Testis (tissue), 2 donors: Measurements from ENCODE around the gene ZNF655.

Source experiments
- POLR2A ChIP-seq: fragments of 450-650 bp; IDR thresholded peaks from one replicate; pipeline ENCODE4 v1.6.1; 2017; ENCODE audit warnings: antibody characterized with exemption, mild to moderate bottlenecking, moderate library complexity
- TF ChIP-seq, protein P1 (sequence below), 3 experiments: fragments of 450-650 bp in 2 of 3; fragments of 200-600 bp in 1 of 3; sonication (generic) in 1 of 3; IDR thresholded peaks; one replicate each; pipeline ENCODE4 v1.5.1; 2016 to 2019; ENCODE audit warnings: antibody characterized with exemption in 3 of 3, mild to moderate bottlenecking in 2 of 3, moderate library complexity in 1 of 3

DNA sequence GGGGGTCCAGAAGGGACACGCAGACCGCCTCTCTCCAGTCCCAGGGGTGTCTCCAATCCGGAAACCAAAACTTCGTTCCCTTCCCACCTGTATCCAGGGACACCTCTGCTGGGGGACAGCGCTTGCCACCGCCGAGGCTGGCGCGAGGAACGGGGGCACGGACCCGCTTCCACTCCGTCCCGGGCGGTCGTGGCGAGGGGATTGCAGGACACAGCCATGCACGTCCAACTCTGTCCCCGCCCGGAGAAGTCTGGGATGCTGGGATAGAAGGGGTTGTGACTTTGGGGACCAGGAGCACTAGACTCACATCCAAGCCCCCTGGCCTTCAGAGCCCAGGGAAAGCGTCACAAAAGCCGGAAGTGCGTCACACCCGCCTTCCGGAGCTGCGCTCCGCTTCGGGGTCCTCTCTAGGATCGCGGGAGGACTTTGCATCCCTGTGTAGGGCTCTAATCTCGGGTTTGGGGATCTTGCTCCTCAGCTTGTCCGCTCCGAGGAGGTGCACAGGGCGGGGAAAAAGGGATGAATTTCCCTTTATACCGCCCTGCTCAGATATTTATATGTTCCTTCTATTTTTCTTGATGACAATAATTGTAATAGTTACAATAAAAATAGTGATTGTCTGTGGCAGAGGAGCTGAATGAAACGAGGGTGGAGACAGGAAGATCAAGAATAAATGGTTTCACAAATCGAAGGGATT lies 6.5 kb upstream of the ZNF655 start, which contains the start of gene FAM200A:
- TF ChIP-seq, protein P1, sequence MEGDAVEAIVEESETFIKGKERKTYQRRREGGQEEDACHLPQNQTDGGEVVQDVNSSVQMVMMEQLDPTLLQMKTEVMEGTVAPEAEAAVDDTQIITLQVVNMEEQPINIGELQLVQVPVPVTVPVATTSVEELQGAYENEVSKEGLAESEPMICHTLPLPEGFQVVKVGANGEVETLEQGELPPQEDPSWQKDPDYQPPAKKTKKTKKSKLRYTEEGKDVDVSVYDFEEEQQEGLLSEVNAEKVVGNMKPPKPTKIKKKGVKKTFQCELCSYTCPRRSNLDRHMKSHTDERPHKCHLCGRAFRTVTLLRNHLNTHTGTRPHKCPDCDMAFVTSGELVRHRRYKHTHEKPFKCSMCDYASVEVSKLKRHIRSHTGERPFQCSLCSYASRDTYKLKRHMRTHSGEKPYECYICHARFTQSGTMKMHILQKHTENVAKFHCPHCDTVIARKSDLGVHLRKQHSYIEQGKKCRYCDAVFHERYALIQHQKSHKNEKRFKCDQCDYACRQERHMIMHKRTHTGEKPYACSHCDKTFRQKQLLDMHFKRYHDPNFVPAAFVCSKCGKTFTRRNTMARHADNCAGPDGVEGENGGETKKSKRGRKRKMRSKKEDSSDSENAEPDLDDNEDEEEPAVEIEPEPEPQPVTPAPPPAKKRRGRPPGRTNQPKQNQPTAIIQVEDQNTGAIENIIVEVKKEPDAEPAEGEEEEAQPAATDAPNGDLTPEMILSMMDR (IDR thresholded peaks at IDR 0.05) = no peak
- TF ChIP-seq POLR2A = no peak
